OCI-LY7 (cell line): ENCODE measurements around the gene EXOC4.

Experiments used
- EZH2phosphoT487 ChIP-seq: fragments of 200-600 bp; sonication (generic); IDR thresholded peaks from 2 replicates; pipeline ENCODE4 v1.6.1; 2018; ENCODE audit warnings: low read depth, borderline replicate concordance, mild to moderate bottlenecking, mixed run types, antibody characterized with exemption, low read length, moderate library complexity, mixed read lengths
- TF ChIP-seq, protein P1 (sequence below): fragments of 200-600 bp; sonication (generic); conservative IDR thresholded peaks from 2 replicates; pipeline ENCODE4 v1.5.1; 2014; ENCODE audit warnings: mild to moderate bottlenecking, antibody characterized with exemption, low read length, moderate library complexity, mixed read lengths

DNA sequence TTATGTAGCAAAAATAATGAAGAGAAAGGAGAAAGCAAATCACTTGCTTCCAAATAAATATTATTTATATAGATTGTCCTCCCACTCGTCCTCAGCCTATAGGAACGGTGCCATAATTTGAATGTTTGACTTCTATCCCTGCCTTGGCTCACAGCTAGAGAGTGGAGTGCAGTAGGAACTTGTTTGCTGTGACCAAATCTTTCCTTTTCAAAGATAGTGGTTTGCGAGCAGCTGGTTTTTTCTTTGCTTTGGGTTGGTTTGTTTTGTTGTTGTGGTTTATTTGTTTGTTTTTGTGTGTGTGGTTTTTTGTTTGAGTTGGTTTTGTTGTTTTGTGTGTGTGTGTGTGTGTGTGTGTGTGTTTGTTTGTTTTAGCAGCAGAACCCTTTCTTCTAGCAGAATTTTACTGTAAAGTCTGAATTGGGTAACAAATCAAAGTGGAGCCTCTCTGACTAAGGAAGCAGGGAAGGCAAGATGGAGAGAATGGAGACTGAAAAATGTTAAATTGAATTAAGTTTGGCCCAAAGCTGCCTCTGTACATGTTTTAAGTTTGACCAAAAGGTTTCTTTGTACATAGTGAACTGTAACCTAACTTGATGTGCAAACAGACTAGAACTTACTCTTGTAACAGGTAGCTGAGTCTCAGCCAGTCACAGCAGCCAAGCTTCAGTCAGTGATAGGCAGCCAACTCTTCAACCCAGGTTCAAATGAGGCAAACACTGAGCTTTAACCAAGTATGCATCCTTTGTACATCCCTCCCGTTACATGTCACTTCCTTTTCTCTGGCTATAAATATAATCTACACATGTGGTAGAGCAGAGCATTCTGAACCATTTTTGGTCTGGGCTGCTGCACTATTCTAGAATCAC, 724.8 kb downstream of the EXOC4 start:
- TF ChIP-seq, protein P1, sequence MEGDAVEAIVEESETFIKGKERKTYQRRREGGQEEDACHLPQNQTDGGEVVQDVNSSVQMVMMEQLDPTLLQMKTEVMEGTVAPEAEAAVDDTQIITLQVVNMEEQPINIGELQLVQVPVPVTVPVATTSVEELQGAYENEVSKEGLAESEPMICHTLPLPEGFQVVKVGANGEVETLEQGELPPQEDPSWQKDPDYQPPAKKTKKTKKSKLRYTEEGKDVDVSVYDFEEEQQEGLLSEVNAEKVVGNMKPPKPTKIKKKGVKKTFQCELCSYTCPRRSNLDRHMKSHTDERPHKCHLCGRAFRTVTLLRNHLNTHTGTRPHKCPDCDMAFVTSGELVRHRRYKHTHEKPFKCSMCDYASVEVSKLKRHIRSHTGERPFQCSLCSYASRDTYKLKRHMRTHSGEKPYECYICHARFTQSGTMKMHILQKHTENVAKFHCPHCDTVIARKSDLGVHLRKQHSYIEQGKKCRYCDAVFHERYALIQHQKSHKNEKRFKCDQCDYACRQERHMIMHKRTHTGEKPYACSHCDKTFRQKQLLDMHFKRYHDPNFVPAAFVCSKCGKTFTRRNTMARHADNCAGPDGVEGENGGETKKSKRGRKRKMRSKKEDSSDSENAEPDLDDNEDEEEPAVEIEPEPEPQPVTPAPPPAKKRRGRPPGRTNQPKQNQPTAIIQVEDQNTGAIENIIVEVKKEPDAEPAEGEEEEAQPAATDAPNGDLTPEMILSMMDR = no peak
- no peak for TF ChIP-seq EZH2phosphoT487
